ENCODE results near the gene NDUFAF2. TPM values are rescaled to one million over a fixed set of nuclear protein-coding genes. Genes with fewer than 3 reads are reported as not detected.
"Not testable (repeated sequence)": the region's sequence is repeated elsewhere in the genome, so short reads cannot be mapped to it uniquely, and the experiment has no call there.

The NDUFAF2 gene
- 95.5 and 105 TPM in 2 replicates for total RNA-seq (2014; rRNA removed; shearing (Covaris generic))
- 62.8 and 85.5 TPM in 2 replicates for polyA plus RNA-seq (2014; cell fraction: nucleus; rRNA removed)

- DNase-seq (ENCODE audit: extremely low read depth, low read depth): peak; percentile 92
These were observed at the start of gene NDUFAF2, which contains the start of gene ERCC8 for GRCh38 chr5:60944904-60945812. NDUFAF2 (plus strand) TSS chr5:60945205; CDS start chr5:60945256, 51 bp downstream. ERCC8 (minus strand) TSS chr5:60945070; CDS start chr5:60945008, 62 bp downstream.

DNA sequence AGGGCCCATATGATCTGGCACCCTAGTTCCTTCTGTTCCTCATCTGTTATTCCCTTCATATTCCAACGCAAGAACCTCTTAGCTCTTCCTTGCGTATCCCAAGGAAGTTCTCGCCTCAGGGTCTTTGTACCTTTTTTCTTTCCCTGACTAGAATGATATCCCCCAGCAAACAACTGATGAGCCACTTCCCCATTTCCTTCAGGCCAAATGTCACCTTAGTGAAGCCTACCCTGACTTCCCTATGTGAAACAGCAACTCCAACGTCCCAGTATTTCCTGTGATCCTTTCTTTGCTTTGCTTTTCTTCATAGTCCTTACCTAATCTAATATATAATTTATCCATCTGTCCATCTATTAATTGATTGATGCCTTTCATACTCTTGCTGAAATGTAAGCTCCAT lies 48.0 kb upstream of the NDUFAF2 start:
- DNase-seq (ENCODE audit: extremely low read depth, low read depth): no peak

- DNase-seq (ENCODE audit: extremely low read depth, low read depth): no peak
These were observed 41.6 kb upstream of the NDUFAF2 start for GRCh38 chr5:60903356-60903755.

- DNase-seq (ENCODE audit: extremely low read depth, low read depth): no peak
These were observed 28.4 kb upstream of the NDUFAF2 start for GRCh38 chr5:60916646-60917045.

DNA sequence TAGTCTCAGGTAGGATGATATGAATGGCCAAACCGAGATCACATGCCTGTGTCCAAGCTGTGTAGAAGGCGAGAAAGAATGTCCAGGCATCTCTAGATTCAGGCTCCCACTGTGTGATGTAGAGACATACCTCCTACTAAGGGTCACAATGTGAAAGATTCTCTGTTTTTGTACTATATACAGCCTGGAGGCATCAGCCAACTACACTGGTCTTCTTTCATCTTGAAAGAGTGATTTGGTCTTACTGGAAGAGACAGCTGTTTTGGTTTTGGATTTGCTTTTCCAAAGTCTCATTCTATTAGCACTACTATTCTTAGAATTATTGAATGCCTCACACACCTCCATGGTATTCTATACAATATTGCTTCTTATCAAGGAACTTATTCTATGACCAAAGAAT lies 26.5 kb upstream of the NDUFAF2 start:
- no peak for DNase-seq (ENCODE audit: extremely low read depth, low read depth)

GRCh38 chr5:60927450-60927849 lies 17.6 kb upstream of the NDUFAF2 start:
- DNase-seq (ENCODE audit: extremely low read depth, low read depth): no peak

- DNase-seq (ENCODE audit: extremely low read depth, low read depth): no peak
These were observed 16.0 kb upstream of the NDUFAF2 start for GRCh38 chr5:60929024-60929423.

DNA sequence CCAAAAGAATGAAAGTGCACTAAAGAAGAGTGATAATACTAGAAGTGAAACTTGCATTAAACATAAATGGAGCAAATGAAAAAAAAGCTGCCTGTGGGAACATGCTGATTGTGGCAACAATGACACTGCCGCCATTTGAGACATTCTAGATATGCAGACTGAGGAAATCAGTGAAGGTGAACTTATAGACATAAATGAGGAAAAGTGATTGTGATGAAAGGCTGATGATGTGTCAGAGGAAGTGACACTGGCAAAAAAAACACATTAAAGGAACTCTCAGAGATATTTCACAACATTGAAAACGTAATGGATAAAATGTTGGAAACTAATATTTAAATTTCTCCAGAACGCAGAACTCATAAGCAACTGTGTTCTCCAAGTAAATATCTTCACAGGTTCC lies 1.4 kb upstream of the NDUFAF2 start:
- DNase-seq (ENCODE audit: extremely low read depth, low read depth): no peak

GRCh38 chr5:60945813-60946187 lies 795 bp downstream of the NDUFAF2 start:
- DNase-seq (ENCODE audit: extremely low read depth, low read depth): no peak

DNA sequence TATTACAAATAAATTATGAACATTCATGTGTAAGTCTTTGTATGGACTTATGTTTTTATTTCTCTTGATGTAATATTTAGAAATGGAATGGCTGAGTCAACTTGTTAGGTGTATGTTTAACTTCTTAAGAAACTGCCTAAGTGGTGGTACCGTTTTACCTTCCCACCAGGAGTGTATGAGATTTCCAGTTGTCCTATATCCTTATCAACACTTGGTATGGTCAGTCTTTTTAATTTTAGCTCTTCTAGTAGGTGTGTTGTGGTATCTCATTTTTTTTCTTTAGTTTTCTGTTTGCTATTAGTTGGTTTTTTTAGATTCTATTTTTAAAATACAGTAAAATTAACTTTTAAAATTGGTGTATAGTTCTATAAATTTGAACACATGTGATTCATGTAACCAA lies 3.7 kb downstream of the NDUFAF2 start:
- no peak for DNase-seq (ENCODE audit: extremely low read depth, low read depth)

DNA sequence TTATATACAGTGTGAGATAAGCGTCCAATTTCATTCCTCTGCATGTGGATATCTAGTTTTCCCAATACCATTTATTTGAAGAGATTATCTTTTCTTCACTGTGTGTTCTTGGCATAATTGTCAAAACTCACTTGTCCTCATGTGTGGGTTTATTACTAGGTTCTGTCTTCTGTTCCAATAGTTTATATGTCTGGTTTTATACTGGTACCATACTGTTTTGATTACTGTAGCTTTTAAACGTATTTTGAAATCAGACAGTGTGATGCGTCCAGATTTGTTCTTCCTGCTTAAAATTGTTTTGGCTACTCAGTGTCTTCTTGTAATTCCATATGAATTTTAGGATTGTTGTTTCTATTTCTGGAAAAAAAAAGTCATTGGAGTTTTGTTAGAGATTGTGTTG lies 10.2 kb downstream of the NDUFAF2 start:
- DNase-seq (ENCODE audit: extremely low read depth, low read depth): no peak

- DNase-seq (ENCODE audit: extremely low read depth, low read depth): no peak
These were observed 13.1 kb downstream of the NDUFAF2 start for GRCh38 chr5:60958088-60958487.

GRCh38 chr5:60958712-60959111 lies 13.7 kb downstream of the NDUFAF2 start:
- DNase-seq (ENCODE audit: extremely low read depth, low read depth): no peak

DNA sequence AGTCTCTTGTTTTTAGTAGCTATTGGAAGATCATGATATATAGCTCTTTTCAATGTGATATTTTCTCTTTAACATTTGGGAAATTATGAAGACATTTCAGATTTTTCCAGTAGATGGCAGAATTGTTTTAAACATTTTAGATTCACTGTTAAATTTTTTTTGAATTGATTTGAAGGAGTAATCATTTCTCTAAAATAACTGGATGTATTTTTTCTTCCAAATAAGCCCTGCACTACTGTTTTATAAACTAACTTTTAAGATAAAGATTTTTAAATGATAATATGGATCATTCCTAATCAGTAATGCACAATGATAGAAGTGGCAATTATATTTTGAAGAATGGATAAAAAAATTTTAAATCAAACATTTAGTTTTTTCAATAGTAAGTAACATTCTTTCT lies 14.2 kb downstream of the NDUFAF2 start:
- DNase-seq (ENCODE audit: extremely low read depth, low read depth): peak; percentile 36

DNA sequence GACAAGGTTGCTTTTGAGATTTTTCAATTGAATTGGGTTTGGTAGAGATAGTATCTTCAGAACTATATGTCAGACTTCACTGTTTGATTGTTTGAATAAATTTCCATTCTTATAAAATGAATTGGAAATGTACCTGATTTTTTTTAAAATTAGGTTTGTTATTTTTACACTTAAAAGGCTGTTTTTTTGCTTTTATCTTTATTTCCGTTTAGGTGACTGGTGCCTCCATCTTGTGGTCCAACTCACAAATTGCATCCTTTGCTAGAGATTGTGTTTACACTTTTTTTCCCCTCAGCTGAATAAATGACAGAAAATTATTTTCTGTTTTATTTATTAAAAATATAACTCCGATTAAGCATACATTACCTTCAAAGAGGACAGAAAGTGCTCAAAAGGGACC lies 15.6 kb downstream of the NDUFAF2 start:
- DNase-seq (ENCODE audit: extremely low read depth, low read depth): no peak

- no peak for DNase-seq (ENCODE audit: extremely low read depth, low read depth)
These were observed 16.7 kb downstream of the NDUFAF2 start for GRCh38 chr5:60961685-60962084.

DNA sequence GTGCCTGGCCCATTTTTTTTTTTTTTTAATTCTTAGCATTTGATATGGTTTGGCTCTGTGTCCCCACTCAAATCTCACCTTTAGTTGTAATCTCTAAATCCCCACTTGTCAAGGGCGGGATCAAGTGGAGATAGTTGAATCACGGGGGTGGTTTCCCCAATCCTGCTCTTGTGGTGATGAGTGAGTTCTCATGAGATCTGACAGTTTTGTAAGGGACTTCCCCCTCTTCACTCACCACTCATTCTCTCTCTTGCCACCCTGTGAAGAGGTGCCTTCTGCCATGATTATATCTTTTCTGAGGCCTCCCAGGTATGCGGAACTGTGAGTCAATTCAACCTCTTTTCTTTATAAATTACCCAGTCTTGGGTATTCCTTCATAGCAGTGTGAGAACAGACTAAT lies 27.2 kb downstream of the NDUFAF2 start:
- no peak for DNase-seq (ENCODE audit: extremely low read depth, low read depth)

GRCh38 chr5:60977956-60978737 lies 33.1 kb downstream of the NDUFAF2 start:
- no peak for DNase-seq (ENCODE audit: extremely low read depth, low read depth)

DNA sequence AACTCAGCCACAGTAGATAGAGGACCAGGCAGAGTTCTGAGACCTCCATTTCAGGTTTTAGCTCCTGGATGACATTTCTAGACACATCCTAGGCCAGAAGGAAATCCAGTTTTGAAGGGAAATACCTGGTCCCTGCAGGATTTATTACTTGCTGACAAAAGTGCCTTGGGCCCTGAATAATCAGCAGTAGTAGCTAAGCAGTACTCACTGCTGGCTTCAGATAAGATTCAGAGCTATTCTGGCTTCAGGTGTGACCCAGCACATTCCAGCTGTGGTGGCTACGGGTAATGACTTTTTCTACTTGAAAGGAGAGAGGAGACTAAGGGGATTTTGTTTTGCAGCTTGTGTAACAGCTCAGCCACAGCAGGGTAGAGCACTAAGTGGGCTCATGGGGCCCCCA lies 34.0 kb downstream of the NDUFAF2 start:
- no peak for DNase-seq (ENCODE audit: extremely low read depth, low read depth)

DNA sequence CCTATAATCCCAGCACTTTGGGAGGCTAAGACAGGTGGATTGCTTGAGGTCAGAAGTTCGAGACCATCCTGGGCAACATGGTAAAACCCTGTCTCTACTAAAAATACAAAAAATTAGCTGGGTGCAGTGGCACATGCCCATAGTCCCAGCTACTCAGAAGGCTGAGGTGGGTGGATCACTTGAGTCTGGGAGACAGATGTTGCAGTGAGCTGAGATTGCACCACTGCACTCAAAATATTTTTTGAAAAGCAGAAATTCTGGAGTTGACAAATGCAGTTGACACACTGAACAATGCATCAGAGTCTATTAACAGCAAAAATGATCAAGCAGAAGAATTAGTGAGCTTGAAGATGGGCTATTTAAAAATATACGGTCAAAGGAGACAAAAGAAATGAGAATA lies 35.5 kb downstream of the NDUFAF2 start:
- no peak for DNase-seq (ENCODE audit: extremely low read depth, low read depth)

DNA sequence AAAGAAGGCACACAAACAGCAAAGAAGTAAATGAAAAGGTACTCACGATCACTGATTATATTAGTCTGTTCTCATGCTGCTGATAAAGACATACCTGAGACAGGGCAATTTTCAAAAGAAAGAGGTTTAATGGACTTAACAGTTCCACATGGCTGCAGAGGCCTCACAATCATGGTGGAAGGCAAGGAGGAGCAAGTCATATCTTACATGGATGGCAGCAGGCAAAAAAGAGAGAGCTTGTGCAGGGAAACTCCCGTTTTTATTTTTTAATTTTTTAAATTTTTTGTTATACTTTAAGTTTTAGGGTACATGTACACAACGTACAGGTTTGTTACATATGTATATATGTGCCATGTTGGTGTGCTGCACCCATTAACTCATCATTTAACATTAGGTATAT lies 37.1 kb downstream of the NDUFAF2 start:
- not testable (repeated sequence) for DNase-seq (ENCODE audit: extremely low read depth, low read depth)

DNA sequence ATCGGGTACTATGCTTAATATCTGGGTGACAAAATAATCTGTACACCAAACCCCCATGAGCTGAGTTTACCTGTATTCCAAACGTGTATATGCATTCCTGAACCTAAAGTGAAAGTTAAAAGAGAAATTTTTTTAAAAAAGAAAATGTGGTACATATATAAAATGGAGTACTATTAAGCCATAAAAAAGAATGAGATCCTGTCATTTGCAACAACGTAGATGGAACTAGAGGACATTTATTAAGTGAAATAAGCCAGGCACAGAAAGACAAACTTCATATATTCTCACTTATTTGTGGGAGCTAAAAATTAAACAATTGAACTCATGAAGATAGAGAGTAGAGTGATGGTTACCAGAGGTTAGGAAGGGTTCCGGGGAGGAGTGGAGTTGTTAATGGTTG lies 44.8 kb downstream of the NDUFAF2 start:
- no peak for DNase-seq (ENCODE audit: extremely low read depth, low read depth)
